Neural progenitor cell (in vitro differentiated cells): ENCODE data around the gene NEB. TPM values are rescaled to one million over a fixed set of nuclear protein-coding genes. Genes with fewer than 3 reads are reported as not detected.
"Not testable (repeated sequence)": the region's sequence is repeated elsewhere in the genome, so short reads cannot be mapped to it uniquely, and the experiment has no call there.

Source experiments
- DNase-seq: peaks from one replicate; pipeline ENCODE4 v3.0.0-alpha.2; 2016; ENCODE audit warnings: low spot score
- H2AFZ ChIP-seq: fragments of 200-600 bp; sonication (generic); replicated peaks from 2 replicates; pipeline ENCODE4 v1.6.1; 2016; ENCODE audit warnings: antibody characterized with exemption
- H3F3A ChIP-seq: fragments of 200-600 bp; sonication (generic); 2 replicates; pipeline ENCODE4 v1.6.1; 2016; ENCODE audit warnings: antibody characterized with exemption, low read depth
- H3K27ac ChIP-seq: fragments of 200-600 bp; sonication (generic); 2 replicates; pipeline ENCODE4 v1.5.1; 2016; ENCODE audit warnings: mild to moderate bottlenecking
- H3K27me3 ChIP-seq: fragments of 200-600 bp; sonication (generic); 2 replicates; pipeline ENCODE4 v1.6.1; 2016; ENCODE audit warnings: mild to moderate bottlenecking, moderate library complexity
- H3K36me3 ChIP-seq: fragments of 200-600 bp; sonication (generic); 2 replicates; pipeline ENCODE4 v1.5.1; 2016
- H3K4me1 ChIP-seq: fragments of 200-600 bp; sonication (generic); 2 replicates; pipeline ENCODE4 v1.6.1; 2016; ENCODE audit warnings: mixed run types
- H3K4me2 ChIP-seq: fragments of 200-600 bp; sonication (generic); 2 replicates; pipeline ENCODE4 v1.6.1; 2016
- H3K4me3 ChIP-seq: fragments of 200-600 bp; sonication (generic); 2 replicates; pipeline ENCODE4 v1.5.1; 2016
- H3K79me2 ChIP-seq: fragments of 200-600 bp; sonication (generic); 2 replicates; pipeline ENCODE4 v1.6.1; 2016; ENCODE audit warnings: low read depth
- H3K9ac ChIP-seq: fragments of 200-600 bp; sonication (generic); 2 replicates; pipeline ENCODE4 v1.6.1; 2016
- H3K9me3 ChIP-seq: fragments of 200-600 bp; sonication (generic); 2 replicates; pipeline ENCODE4 v1.5.1; 2016; ENCODE audit warnings: low read depth
- H4K20me1 ChIP-seq: fragments of 200-600 bp; sonication (generic); 2 replicates; pipeline ENCODE4 v1.6.1; 2016; ENCODE audit warnings: low read depth
- H3K27ac Mint-ChIP-seq: 3 replicates; pipeline ENCODE4 v1.8.0; 2021; ENCODE audit warnings: mixed read lengths
- H3K27me3 Mint-ChIP-seq: 2 replicates; pipeline ENCODE4 v1.8.0; 2022; ENCODE audit warnings: low read depth, mild to moderate bottlenecking, inconsistent platforms, moderate library complexity, mixed read lengths; ENCODE audit not compliant: insufficient read depth
- H3K36me3 Mint-ChIP-seq: 3 replicates; pipeline ENCODE4 v1.8.0; 2021; ENCODE audit warnings: mixed read lengths
- H3K4me1 Mint-ChIP-seq: 3 replicates; pipeline ENCODE4 v1.8.0; 2021; ENCODE audit warnings: mixed read lengths
- H3K4me3 Mint-ChIP-seq: 3 replicates; pipeline ENCODE4 v1.8.0; 2021; ENCODE audit warnings: mild to moderate bottlenecking, moderate library complexity, mixed read lengths
- H3K9me3 Mint-ChIP-seq: 3 replicates; pipeline ENCODE4 v1.8.0; 2020; ENCODE audit warnings: mixed read lengths
- EZH2 ChIP-seq: fragments of 200-600 bp; sonication (generic); IDR thresholded peaks from 2 replicates; pipeline ENCODE4 v1.6.1; 2017; ENCODE audit warnings: antibody characterized with exemption, mild to moderate bottlenecking, moderate library complexity
- EZH2phosphoT487 ChIP-seq: fragments of 200-600 bp; sonication (generic); IDR thresholded peaks from 2 replicates; pipeline ENCODE4 v1.6.1; 2017; ENCODE audit warnings: antibody characterized with exemption
- total RNA-seq: library from RNA; depleted of rRNA; stranded (reverse); fragments of >200 nt; gene quantifications from 2 replicates; pipeline ENCODE4 v1.2.3, GENCODE V29; 2015; ENCODE audit warnings: low replicate concordance
- TF ChIP-seq, protein P1 (sequence below): fragments of 200-600 bp; sonication (generic); IDR thresholded peaks from 2 replicates; pipeline ENCODE4 v1.5.1; 2017; ENCODE audit warnings: antibody characterized with exemption, mild to moderate bottlenecking

Gene NEB
- total RNA-seq, 1 donor from 2014 or later, result 0.49 TPM

DNA sequence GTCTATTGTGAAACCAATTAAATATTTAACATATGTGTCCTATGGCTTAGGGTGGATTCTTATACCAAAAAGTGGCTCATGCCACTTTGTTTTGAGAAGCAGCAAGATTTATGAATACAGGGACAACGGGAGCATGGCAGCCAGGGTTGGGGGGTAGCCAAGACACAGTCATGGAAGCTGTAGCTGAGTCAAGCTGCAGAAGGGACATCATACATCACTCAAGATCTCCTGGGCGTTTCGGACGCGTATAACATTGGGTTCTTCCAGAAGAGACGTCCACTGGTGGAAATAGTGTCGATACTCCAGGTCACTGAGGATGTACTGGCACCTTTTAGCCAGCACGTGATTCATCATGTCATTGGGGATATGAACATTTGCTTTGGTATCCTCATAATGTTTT is 171.9 kb downstream of the NEB start:
- H3K79me2 ChIP-seq, result no peaks in the 10 kb centered on the region
- Mint-ChIP-seq H3K4me3 (no peak overlapping the region), H3K27me3 (peaks cover 3% of the 10 kb centered on the region), H3K9me3 (no peaks in the 10 kb centered on the region), H3K36me3 (no peaks in the 10 kb centered on the region), H3K27ac (no peak overlapping the region), H3K4me1 (no peaks in the 10 kb centered on the region)
- no peaks in the 10 kb centered on the region for H4K20me1 ChIP-seq
- H3K4me3 ChIP-seq, result no peak overlapping the region
- DNase-seq, result no peak
- TF ChIP-seq, protein P1, sequence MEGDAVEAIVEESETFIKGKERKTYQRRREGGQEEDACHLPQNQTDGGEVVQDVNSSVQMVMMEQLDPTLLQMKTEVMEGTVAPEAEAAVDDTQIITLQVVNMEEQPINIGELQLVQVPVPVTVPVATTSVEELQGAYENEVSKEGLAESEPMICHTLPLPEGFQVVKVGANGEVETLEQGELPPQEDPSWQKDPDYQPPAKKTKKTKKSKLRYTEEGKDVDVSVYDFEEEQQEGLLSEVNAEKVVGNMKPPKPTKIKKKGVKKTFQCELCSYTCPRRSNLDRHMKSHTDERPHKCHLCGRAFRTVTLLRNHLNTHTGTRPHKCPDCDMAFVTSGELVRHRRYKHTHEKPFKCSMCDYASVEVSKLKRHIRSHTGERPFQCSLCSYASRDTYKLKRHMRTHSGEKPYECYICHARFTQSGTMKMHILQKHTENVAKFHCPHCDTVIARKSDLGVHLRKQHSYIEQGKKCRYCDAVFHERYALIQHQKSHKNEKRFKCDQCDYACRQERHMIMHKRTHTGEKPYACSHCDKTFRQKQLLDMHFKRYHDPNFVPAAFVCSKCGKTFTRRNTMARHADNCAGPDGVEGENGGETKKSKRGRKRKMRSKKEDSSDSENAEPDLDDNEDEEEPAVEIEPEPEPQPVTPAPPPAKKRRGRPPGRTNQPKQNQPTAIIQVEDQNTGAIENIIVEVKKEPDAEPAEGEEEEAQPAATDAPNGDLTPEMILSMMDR, result no peak
- no peak for TF ChIP-seq EZH2phosphoT487
- no peaks in the 10 kb centered on the region for H3F3A ChIP-seq
- H3K4me2 ChIP-seq, result no peak overlapping the region
- no peak overlapping the region for H3K27ac ChIP-seq
- no peak overlapping the region for H3K9ac ChIP-seq
- H3K27me3 ChIP-seq, result no peaks in the 10 kb centered on the region
- H2AFZ ChIP-seq, result no peak overlapping the region
- H3K36me3 ChIP-seq, result no peaks in the 10 kb centered on the region
- H3K4me1 ChIP-seq, result no peaks in the 10 kb centered on the region
- H3K9me3 ChIP-seq, result no peaks in the 10 kb centered on the region

DNA sequence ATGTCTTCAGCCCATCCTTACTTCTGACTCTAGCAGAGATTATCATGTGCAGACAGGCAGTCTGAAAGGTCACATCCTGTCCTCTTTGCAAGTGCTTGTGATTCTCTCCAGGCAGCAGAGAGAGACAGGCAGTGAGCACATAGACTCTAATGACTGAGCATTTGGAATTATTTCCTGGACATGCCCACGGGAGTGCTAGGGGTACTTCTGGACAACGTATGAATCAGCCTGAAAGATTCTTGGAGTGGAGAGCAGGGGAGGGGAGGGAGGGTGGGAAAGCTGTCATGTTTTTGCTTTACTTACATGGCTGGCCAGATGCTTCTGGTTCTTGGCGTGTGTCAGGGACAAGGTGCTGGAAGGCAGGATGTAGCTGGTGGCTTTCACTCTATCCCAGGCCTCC is 174.0 kb downstream of the NEB start:
- Histone ChIP-seq H3K79me2 (no peaks in the 10 kb centered on the region), H4K20me1 (no peaks in the 10 kb centered on the region), H3K36me3 (no peaks in the 10 kb centered on the region), H3F3A (no peaks in the 10 kb centered on the region), H3K9me3 (no peaks in the 10 kb centered on the region), H3K4me1 (no peaks in the 10 kb centered on the region), H3K4me2 (no peak overlapping the region), H3K27ac (no peak overlapping the region), H3K9ac (no peak overlapping the region), H3K27me3 (no peaks in the 10 kb centered on the region), H3K4me3 (no peak overlapping the region), H2AFZ (no peak overlapping the region)
- Mint-ChIP-seq H3K4me3 (no peak overlapping the region), H3K4me1 (no peaks in the 10 kb centered on the region), H3K27me3 (peaks cover 3% of the 10 kb centered on the region), H3K36me3 (no peaks in the 10 kb centered on the region), H3K27ac (no peak overlapping the region), H3K9me3 (no peaks in the 10 kb centered on the region)
- DNase-seq, result no peak
- TF ChIP-seq, protein P1, result no peak
- TF ChIP-seq EZH2phosphoT487 (no peak), EZH2 (no peak)

DNA sequence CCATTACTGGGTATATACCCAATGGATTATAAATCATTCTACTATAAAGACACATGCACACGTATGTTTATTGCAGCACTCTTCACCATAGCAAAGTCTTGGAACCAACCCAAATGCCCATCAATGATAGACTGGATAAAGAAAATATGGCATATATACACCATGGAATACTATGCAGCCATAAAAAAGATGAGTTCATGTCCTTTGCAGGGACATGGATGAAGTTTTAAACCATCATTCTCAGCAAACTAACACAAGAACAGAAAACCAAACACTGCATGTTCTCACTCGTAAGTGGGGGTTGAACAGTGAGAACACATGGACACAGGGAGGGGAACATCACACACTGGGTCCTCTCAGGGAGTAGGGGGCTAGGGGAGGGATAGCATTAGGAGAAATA is 174.8 kb downstream of the NEB start:
- not testable (repeated sequence) for H3K4me1 ChIP-seq, H3F3A ChIP-seq, H3K79me2 ChIP-seq, H3K27me3 ChIP-seq, H3K4me2 ChIP-seq, H3K4me1 Mint-ChIP-seq, H4K20me1 ChIP-seq, H3K27ac ChIP-seq, H3K27ac Mint-ChIP-seq, H3K4me3 ChIP-seq, H3K4me3 Mint-ChIP-seq, H3K36me3 Mint-ChIP-seq, H3K27me3 Mint-ChIP-seq, H3K9me3 ChIP-seq, H3K9me3 Mint-ChIP-seq, H3K36me3 ChIP-seq, DNase-seq, H3K9ac ChIP-seq, H2AFZ ChIP-seq

DNA sequence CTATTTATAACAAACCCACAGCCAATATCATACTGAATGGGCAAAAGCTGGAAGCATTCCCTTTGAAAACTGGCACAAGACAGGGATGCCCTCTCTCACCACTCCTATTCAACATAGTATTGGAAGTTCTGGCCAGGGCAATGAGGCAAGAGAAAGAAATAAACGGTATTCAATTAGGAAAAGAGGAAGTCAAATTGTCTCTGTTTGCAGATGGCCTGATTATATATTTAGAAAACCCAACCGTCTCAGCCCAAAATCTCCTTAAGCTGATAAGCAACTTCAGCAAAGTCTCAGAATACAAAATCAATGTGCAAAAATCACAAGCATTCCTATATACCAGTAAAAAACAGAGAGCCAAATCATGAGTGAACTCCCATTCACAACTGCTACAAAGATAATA is 176.4 kb downstream of the NEB start:
- H3K36me3 ChIP-seq, H3K36me3 Mint-ChIP-seq, H3K9ac ChIP-seq, H3K9me3 Mint-ChIP-seq, H3F3A ChIP-seq, H3K27me3 Mint-ChIP-seq, H3K4me1 Mint-ChIP-seq, H3K4me3 ChIP-seq, H3K27ac ChIP-seq, H3K4me2 ChIP-seq, H2AFZ ChIP-seq, H4K20me1 ChIP-seq, H3K79me2 ChIP-seq, DNase-seq, H3K27ac Mint-ChIP-seq, H3K27me3 ChIP-seq, H3K4me1 ChIP-seq, H3K4me3 Mint-ChIP-seq, H3K9me3 ChIP-seq: not testable (repeated sequence)
